Measurements from ENCODE around the gene TAF4.
"Not testable (repeated sequence)": the region's sequence is repeated elsewhere in the genome, so short reads cannot be mapped to it uniquely, and the experiment has no call there.

The TAF4 gene

GRCh38 chr20:62088258-62089127, 22.8 kb upstream of the TAF4 start:
- no peak for TF ChIP-seq CTCF (IDR thresholded peaks at IDR 0.05; ENCODE audit: borderline replicate concordance, insufficient read depth, low read depth, low read length)
- no peak overlapping the region for H3K4me3 ChIP-seq (ENCODE audit: low read depth, low read length)

- no peak for TF ChIP-seq CTCF (IDR thresholded peaks at IDR 0.05; ENCODE audit: borderline replicate concordance, insufficient read depth, low read depth, low read length)
- no peak overlapping the region for H3K4me3 ChIP-seq (ENCODE audit: low read depth, low read length)
These were observed 22.0 kb upstream of the TAF4 start for GRCh38 chr20:62087632-62088031.

GRCh38 chr20:62087227-62087626, 21.5 kb upstream of the TAF4 start:
- TF ChIP-seq CTCF (IDR thresholded peaks at IDR 0.05; ENCODE audit: borderline replicate concordance, insufficient read depth, low read depth, low read length) = no peak
- no peak overlapping the region for H3K4me3 ChIP-seq (ENCODE audit: low read depth, low read length)

GRCh38 chr20:62085206-62085605, 19.5 kb upstream of the TAF4 start:
- H3K4me3 ChIP-seq (ENCODE audit: low read depth, low read length) = no peak overlapping the region
- no peak for TF ChIP-seq CTCF (IDR thresholded peaks at IDR 0.05; ENCODE audit: borderline replicate concordance, insufficient read depth, low read depth, low read length)

GRCh38 chr20:62084224-62084623, 18.5 kb upstream of the TAF4 start:
- not testable (repeated sequence) for H3K4me3 ChIP-seq (ENCODE audit: low read depth, low read length)

- H3K4me3 ChIP-seq (ENCODE audit: low read depth, low read length) = no peak overlapping the region
- TF ChIP-seq CTCF (IDR thresholded peaks at IDR 0.05; ENCODE audit: borderline replicate concordance, insufficient read depth, low read depth, low read length) = no peak
These were observed 17.6 kb upstream of the TAF4 start for GRCh38 chr20:62083312-62083711.

- H3K4me3 ChIP-seq (ENCODE audit: low read depth, low read length) = no peak overlapping the region
- TF ChIP-seq CTCF (IDR thresholded peaks at IDR 0.05; ENCODE audit: borderline replicate concordance, insufficient read depth, low read depth, low read length) = no peak
These were observed 14.7 kb upstream of the TAF4 start for GRCh38 chr20:62080249-62080990.
